Ishikawa (cell line): Measurements from ENCODE around the gene CLCA1.

Source experiments
- CEBPB ChIP-seq: IDR thresholded peaks from 2 replicates; pipeline ENCODE4 v1.6.1; 2012
- FOXM1 ChIP-seq: IDR thresholded peaks from 2 replicates; pipeline ENCODE4 v1.6.1; 2012; ENCODE audit warnings: low read depth, borderline replicate concordance
- RAD21 ChIP-seq: IDR thresholded peaks from 2 replicates; pipeline ENCODE4 v1.6.1; 2012; ENCODE audit warnings: low read depth

GRCh38 chr1:86448670-86449069, 20.1 kb upstream of the CLCA1 start:
- TF ChIP-seq RAD21: no peak
- no peak for TF ChIP-seq CEBPB
- no peak for TF ChIP-seq FOXM1
